HepG2 (cell line): Measurements from ENCODE around the gene SPARC. TPM values are rescaled to one million over a fixed set of nuclear protein-coding genes. Genes with fewer than 3 reads are reported as not detected.

Experiments
- ATAC-seq: fragments of 200-7000 bp; cut with Tn5 transposase; 3 replicates; pipeline ENCODE4 v1.9.1; 2020; ENCODE audit warnings: mild to moderate bottlenecking, moderate library complexity
- BruUV-seq: library from RNA; stranded (reverse); fragments of 400-500 nt; replicated peaks from 2 replicates; lab custom pipeline; 2021; lab: Mats Ljungman, UMichigan
- CTCF ChIA-PET: fragments of 300-600 bp; formaldehyde crosslinking; extraction: SDS; loops from one replicate; lab custom pipeline; 2021; ENCODE audit warnings: low total read pairs, inconsistent platforms, low intra/inter-chr PET ratio; lab: Yijun Ruan, JAX
- POLR2A ChIA-PET: fragments of 350-600 bp; sonication (Branson Sonifier 250); formaldehyde crosslinking; loops from one replicate; lab custom pipeline; 2020; ENCODE audit warnings: antibody characterized with exemption, inconsistent platforms; lab: Yijun Ruan, JAX
- DNase-seq: peaks from one replicate; pipeline ENCODE4 v3.0.0-alpha.2; 2015; ENCODE audit warnings: low spot score
- FAIRE-seq: peaks from 3 replicates; lab custom pipeline; 2011; peaks lifted over from hg19 to GRCh38; lab: Jason Lieb, UNC
- H2AFZ ChIP-seq: one replicate; pipeline ENCODE4 v1.6.1; 2011; ENCODE audit warnings: low read length, inconsistent platforms
- H3K27ac ChIP-seq: fragments of 300-600 bp; 3 replicates; pipeline ENCODE4 v1.8.0; 2011; ENCODE audit warnings: mixed run types, mild to moderate bottlenecking, mixed read lengths, low read length, inconsistent platforms; ENCODE audit not compliant: insufficient read depth; ENCODE audit errors: extremely low read length
- H3K27me3 ChIP-seq, 2 experiments: fragments of 200-600 bp in 1 of 2; 2 replicates in 1 of 2; 3 replicates in 1 of 2; pipeline versions ENCODE4 v1.6.0 to v1.8.0; 2011; ENCODE audit warnings: low read length in 2 of 2, mild to moderate bottlenecking in 2 of 2, moderate library complexity in 2 of 2, inconsistent platforms in 1 of 2; ENCODE audit not compliant: insufficient read depth in 2 of 2, control insufficient read depth in 1 of 2
- H3K36me3 ChIP-seq, 2 experiments: fragments of 200-600 bp in 1 of 2; replicated peaks in 1 of 2; 2 replicates in 1 of 2; 3 replicates in 1 of 2; pipeline versions ENCODE4 v1.5.1 to v1.8.0; 2011; ENCODE audit warnings: low read length in 2 of 2, inconsistent platforms in 1 of 2; ENCODE audit not compliant: insufficient read depth in 2 of 2, control insufficient read depth in 1 of 2
- H3K4me1 ChIP-seq: 2 replicates; pipeline ENCODE4 v1.5.1; 2012; ENCODE audit warnings: low read length, inconsistent platforms; ENCODE audit not compliant: insufficient read depth
- H3K4me2 ChIP-seq: 2 replicates; pipeline ENCODE4 v1.6.0; 2011; ENCODE audit warnings: low read depth, low read length, inconsistent platforms
- H3K4me3 ChIP-seq, 3 experiments: fragments of 200-600 bp in 1 of 3; sonication (generic), shearing (Covaris generic) in 1 of 3; replicated peaks in 1 of 3; 2 replicates each; pipeline ENCODE4 v1.5.1; 2011 to 2016; ENCODE audit warnings: low read length in 3 of 3, inconsistent platforms in 2 of 3, low read depth in 2 of 3, mild to moderate bottlenecking in 2 of 3, control low read depth in 1 of 3, mixed read lengths in 1 of 3; ENCODE audit not compliant: insufficient read depth in 1 of 3
- H3K79me2 ChIP-seq: one replicate; pipeline ENCODE4 v1.6.1; 2011; ENCODE audit warnings: low read length, inconsistent platforms; ENCODE audit not compliant: insufficient read depth
- H3K9ac ChIP-seq: 2 replicates; pipeline ENCODE4 v1.6.0; 2011; ENCODE audit warnings: mild to moderate bottlenecking, low read depth, low read length, inconsistent platforms; ENCODE audit not compliant: insufficient read depth
- H3K9me3 ChIP-seq: 2 replicates; pipeline ENCODE4 v1.5.1; 2012; ENCODE audit warnings: mild to moderate bottlenecking, low read length
- H4K20me1 ChIP-seq: 2 replicates; pipeline ENCODE4 v1.6.0; 2011; ENCODE audit warnings: inconsistent platforms, mild to moderate bottlenecking, low read length, moderate library complexity; ENCODE audit not compliant: insufficient read depth
- ATF5 ChIP-seq: sonication (generic); formaldehyde crosslinking; IDR thresholded peaks from 2 replicates; pipeline ENCODE4 v1.4.0; 2020; ENCODE audit warnings: mild to moderate bottlenecking, low read depth, missing genetic modification reagents
- ATM ChIP-seq: fragments of 450-650 bp; IDR thresholded peaks from 2 replicates; pipeline ENCODE4 v1.7.1; 2017; ENCODE audit warnings: mild to moderate bottlenecking, borderline replicate concordance
- HOMEZ ChIP-seq: IDR thresholded peaks from 2 replicates; pipeline ENCODE4 v1.6.1; 2016; ENCODE audit warnings: low read depth
- IKZF1 ChIP-seq: fragments of 450-650 bp; IDR thresholded peaks from 2 replicates; pipeline ENCODE4 v1.7.1; 2016
- KAT7 ChIP-seq: IDR thresholded peaks from 2 replicates; pipeline ENCODE4 v1.6.1; 2018; ENCODE audit warnings: borderline replicate concordance, missing compliant biosample characterization
- MXD4 ChIP-seq: IDR thresholded peaks from 2 replicates; pipeline ENCODE4 v1.6.1; 2016; ENCODE audit warnings: mild to moderate bottlenecking, missing biosample characterization, missing genetic modification reagents
- RBAK ChIP-seq: sonication (generic); formaldehyde crosslinking; IDR thresholded peaks from 2 replicates; pipeline ENCODE4 v1.5.1; 2020; ENCODE audit warnings: mild to moderate bottlenecking, missing genetic modification reagents
- SRSF4 ChIP-seq: fragments of 200-400 bp; formaldehyde crosslinking; IDR thresholded peaks from one replicate; pipeline ENCODE4 v1.6.1; 2018; ENCODE audit warnings: mild to moderate bottlenecking, low read depth, low read length, moderate library complexity; ENCODE audit not compliant: poor library complexity, severe bottlenecking
- ZBTB25 ChIP-seq: IDR thresholded peaks from 2 replicates; pipeline ENCODE4 v1.6.1; 2018; ENCODE audit warnings: missing genetic modification reagents
- ZNF253 ChIP-seq: sonication (generic); formaldehyde crosslinking; IDR thresholded peaks from 2 replicates; pipeline ENCODE4 v1.8.0; 2022; ENCODE audit warnings: mild to moderate bottlenecking, missing genetic modification reagents, borderline replicate concordance
- ZNF414 ChIP-seq: sonication (generic); formaldehyde crosslinking; IDR thresholded peaks from 2 replicates; pipeline ENCODE4 v1.5.0; 2020; ENCODE audit warnings: missing genetic modification reagents
- ZNF737 ChIP-seq: sonication (generic); formaldehyde crosslinking; IDR thresholded peaks from 2 replicates; pipeline ENCODE4 v1.5.0; 2020; ENCODE audit warnings: missing genetic modification reagents, mild to moderate bottlenecking, borderline replicate concordance
- ZNF761 ChIP-seq: sonication (generic); formaldehyde crosslinking; conservative IDR thresholded peaks from 2 replicates; pipeline ENCODE4 v1.4.0; 2020; ENCODE audit warnings: mild to moderate bottlenecking, missing genetic modification reagents
- WGBS: methylation state at CpG from one replicate; pipeline ENCODE4 v1.1.6; 2017; ENCODE audit warnings: low lambda C conversion rate; 5-methylcytosine and 5-hydroxymethylcytosine counted together
- in situ Hi-C: cut with HindIII; loops from 2 replicates; pipeline ENCODE4 v1.10.0; 2017; ENCODE audit warnings: low pct_unique_long_range_greater_than_20kb; ENCODE audit not compliant: extremely low pct_ligation_motif_present
- intact Hi-C: fragments of 100-400 bp; cut with micrococcal nuclease; formaldehyde crosslinking; loops from one replicate; pipeline ENCODE4 v1.10.0; 2022; ENCODE audit not compliant: unreplicated experiment
- polyA plus RNA-seq, 8 experiments: library from polyadenylated mRNA; depleted of rRNA in 3 of 8; stranded (reverse) in 7 of 8; unstranded in 1 of 8; fragments of >200 nt; fragmentation: Illumina TruSeq in 4 of 8; extraction: Trizol in 4 of 8; gene quantifications; 2 replicates each; pipeline versions ENCODE4 v1.2.1 to v1.2.3, GENCODE V29; 2011 to 2016; ENCODE audit warnings: low read depth in 4 of 8, missing spikeins in 1 of 8, mixed read lengths in 1 of 8; ENCODE audit not compliant: insufficient read depth in 1 of 8
- total RNA-seq, 5 experiments: library from RNA; depleted of rRNA; stranded (reverse); fragments of >200 nt; fragmentation: Illumina TruSeq; extraction: Trizol; gene quantifications; 2 replicates each; pipeline ENCODE4 v1.2.3, GENCODE V29; 2016; ENCODE audit warnings: low read depth in 1 of 5

Gene SPARC
- total and polyA plus RNA-seq, 2 of the 13 experiments (the other 11 are each of a cell fraction or from before 2014, with no cell fraction given) = 76.7 to 192 TPM

- in situ Hi-C loops = no loop called here
- H3K27ac ChIP-seq = no peak overlapping the region
Observed at GRCh38 chr5:151724360-151724759, 37.6 kb upstream of the SPARC start.

More at GRCh38 chr5:151724360-151724759, 37.6 kb upstream of the SPARC start:
- Histone ChIP-seq H3K4me2 (no peak overlapping the region), H3K9ac (no peak overlapping the region), H3K36me3 (no peaks in the 10 kb centered on the region), H3K9me3 (no peaks in the 10 kb centered on the region), H3K4me3 (no peak overlapping the region), H3K27me3 (no peaks in the 10 kb centered on the region), H3K79me2 (no peaks in the 10 kb centered on the region), H3K4me1 (no peaks in the 10 kb centered on the region), H2AFZ (no peak overlapping the region), H4K20me1 (no peaks in the 10 kb centered on the region)
- intact Hi-C loops = no loop called here
- BruUV-seq = no TSS peak
- POLR2A ChIA-PET = no interaction called here
- 19% methylated on average over 2 of the region's 2 CpGs for WGBS
- no peak for FAIRE-seq
- ATAC-seq = no peak
- CTCF ChIA-PET = no interaction called here
- DNase-seq = no peak
- TF ChIP-seq ZNF253 (no peak), SRSF4 (no peak), RBAK (no peak), IKZF1 (no peak), ATM (no peak), ZNF737 (CRISPR knock-in tag) (no peak), ZNF414 (CRISPR knock-in tag) (no peak), KAT7 (CRISPR knock-in tag) (no peak), HOMEZ (CRISPR knock-in tag) (no peak), MXD4 (CRISPR knock-in tag) (no peak), ATF5 (CRISPR knock-in tag) (no peak), ZBTB25 (CRISPR knock-in tag) (no peak), ZNF761 (CRISPR knock-in tag) (no peak)
